MCF 10A (cell line): ENCODE measurements around the gene PLAC9. TPM values are rescaled to one million over a fixed set of nuclear protein-coding genes. Genes with fewer than 3 reads are reported as not detected.

Experiments
- BruUV-seq: library from RNA; stranded (reverse); fragments of 400-500 nt; replicated peaks from 2 replicates; lab custom pipeline; 2021; lab: Mats Ljungman, UMichigan
- CTCF ChIA-PET: fragments of 300-600 bp; sonication (Branson Sonifier 250); formaldehyde crosslinking; extraction: SDS; loops from one replicate; lab custom pipeline; 2021; ENCODE audit warnings: antibody characterized with exemption, inconsistent platforms; lab: Yijun Ruan, JAX
- POLR2A ChIA-PET: fragments of 300-600, 350-650 bp; sonication (Branson Sonifier 250); formaldehyde crosslinking; extraction: SDS; loops from one replicate; lab custom pipeline; 2020; ENCODE audit warnings: antibody characterized with exemption, inconsistent platforms; lab: Yijun Ruan, JAX
- DNase-seq: peaks from one replicate; pipeline ENCODE4 v3.0.0-alpha.2; 2018; ENCODE audit not compliant: unreplicated experiment
- H3K27ac Mint-ChIP-seq: one replicate; pipeline ENCODE4 v1.8.0; 2022; ENCODE audit warnings: mild to moderate bottlenecking, low read depth, mixed read lengths; ENCODE audit not compliant: unreplicated experiment
- H3K27me3 Mint-ChIP-seq: one replicate; pipeline ENCODE4 v1.8.0; 2022; ENCODE audit warnings: mixed read lengths; ENCODE audit not compliant: insufficient read depth, unreplicated experiment
- H3K36me3 Mint-ChIP-seq: one replicate; pipeline ENCODE4 v1.8.0; 2022; ENCODE audit warnings: mild to moderate bottlenecking, moderate library complexity, mixed read lengths; ENCODE audit not compliant: insufficient read depth, unreplicated experiment
- H3K4me1 Mint-ChIP-seq: one replicate; pipeline ENCODE4 v1.8.0; 2022; ENCODE audit warnings: mixed read lengths; ENCODE audit not compliant: insufficient read depth, unreplicated experiment
- H3K4me3 Mint-ChIP-seq: one replicate; pipeline ENCODE4 v1.8.0; 2022; ENCODE audit warnings: mild to moderate bottlenecking, moderate library complexity, mixed read lengths; ENCODE audit not compliant: unreplicated experiment
- H3K9me3 Mint-ChIP-seq: one replicate; pipeline ENCODE4 v1.8.0; 2022; ENCODE audit warnings: mixed read lengths; ENCODE audit not compliant: unreplicated experiment
- intact Hi-C: fragments of 100-400 bp; cut with micrococcal nuclease; formaldehyde crosslinking; loops from 2 replicates; pipeline ENCODE4 v1.14.1; 2022
- total RNA-seq: library from RNA; stranded (reverse); gene quantifications from 2 replicates; pipeline ENCODE4 v1.2.3, GENCODE V29; 2022
- TF ChIP-seq, protein P1 (sequence below): fragments of 200-600 bp; IDR thresholded peaks from one replicate; pipeline ENCODE4 v1.8.0; 2022; ENCODE audit warnings: antibody characterized with exemption, mild to moderate bottlenecking; ENCODE audit not compliant: unreplicated experiment

The PLAC9 gene
- total RNA-seq, 1 experiment from 2014 or later: 0.93 TPM

GRCh38 chr10:80108576-80109239, 23.8 kb upstream of the PLAC9 start:
- no peak for DNase-seq
- no peak overlapping the region for H3K27ac Mint-ChIP-seq
- POLR2A ChIA-PET: no interaction called here
- BruUV-seq: no TSS peak
- H3K4me3 Mint-ChIP-seq: no peak overlapping the region
- TF ChIP-seq, protein P1, sequence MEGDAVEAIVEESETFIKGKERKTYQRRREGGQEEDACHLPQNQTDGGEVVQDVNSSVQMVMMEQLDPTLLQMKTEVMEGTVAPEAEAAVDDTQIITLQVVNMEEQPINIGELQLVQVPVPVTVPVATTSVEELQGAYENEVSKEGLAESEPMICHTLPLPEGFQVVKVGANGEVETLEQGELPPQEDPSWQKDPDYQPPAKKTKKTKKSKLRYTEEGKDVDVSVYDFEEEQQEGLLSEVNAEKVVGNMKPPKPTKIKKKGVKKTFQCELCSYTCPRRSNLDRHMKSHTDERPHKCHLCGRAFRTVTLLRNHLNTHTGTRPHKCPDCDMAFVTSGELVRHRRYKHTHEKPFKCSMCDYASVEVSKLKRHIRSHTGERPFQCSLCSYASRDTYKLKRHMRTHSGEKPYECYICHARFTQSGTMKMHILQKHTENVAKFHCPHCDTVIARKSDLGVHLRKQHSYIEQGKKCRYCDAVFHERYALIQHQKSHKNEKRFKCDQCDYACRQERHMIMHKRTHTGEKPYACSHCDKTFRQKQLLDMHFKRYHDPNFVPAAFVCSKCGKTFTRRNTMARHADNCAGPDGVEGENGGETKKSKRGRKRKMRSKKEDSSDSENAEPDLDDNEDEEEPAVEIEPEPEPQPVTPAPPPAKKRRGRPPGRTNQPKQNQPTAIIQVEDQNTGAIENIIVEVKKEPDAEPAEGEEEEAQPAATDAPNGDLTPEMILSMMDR: no peak
- peaks cover 8% of the 10 kb centered on the region for H3K9me3 Mint-ChIP-seq
- H3K36me3 Mint-ChIP-seq: no peaks in the 10 kb centered on the region
- H3K27me3 Mint-ChIP-seq: no peaks in the 10 kb centered on the region
- intact Hi-C loops: no loop called here
- CTCF ChIA-PET: interaction anchor here (1.2 kb wide), 2 partner anchors 9 to 49 kb away, joined by 3 read pairs; no protein-coding TSS in a partner anchor
- no peaks in the 10 kb centered on the region for H3K4me1 Mint-ChIP-seq

DNA sequence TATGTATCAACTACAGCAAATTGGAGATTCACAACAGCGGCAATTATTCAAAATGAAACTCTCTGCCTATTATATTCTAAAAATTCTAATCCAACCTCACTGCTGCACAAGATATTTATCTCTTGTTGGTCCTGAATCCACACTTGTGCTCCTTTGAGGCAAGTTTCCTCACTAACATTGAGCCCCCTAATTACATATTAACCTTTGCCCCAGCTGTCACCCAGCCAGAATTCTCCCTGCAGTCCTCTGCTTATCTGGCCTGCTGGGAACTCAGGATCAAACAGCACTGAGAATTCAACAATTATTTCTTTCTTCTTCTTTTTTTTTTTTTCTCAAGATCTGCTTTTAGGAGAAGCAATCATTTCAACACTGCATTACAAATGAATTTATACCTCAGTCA, 21.5 kb upstream of the PLAC9 start:
- peaks cover 8% of the 10 kb centered on the region for H3K9me3 Mint-ChIP-seq
- H3K27ac Mint-ChIP-seq: no peak overlapping the region

DNA sequence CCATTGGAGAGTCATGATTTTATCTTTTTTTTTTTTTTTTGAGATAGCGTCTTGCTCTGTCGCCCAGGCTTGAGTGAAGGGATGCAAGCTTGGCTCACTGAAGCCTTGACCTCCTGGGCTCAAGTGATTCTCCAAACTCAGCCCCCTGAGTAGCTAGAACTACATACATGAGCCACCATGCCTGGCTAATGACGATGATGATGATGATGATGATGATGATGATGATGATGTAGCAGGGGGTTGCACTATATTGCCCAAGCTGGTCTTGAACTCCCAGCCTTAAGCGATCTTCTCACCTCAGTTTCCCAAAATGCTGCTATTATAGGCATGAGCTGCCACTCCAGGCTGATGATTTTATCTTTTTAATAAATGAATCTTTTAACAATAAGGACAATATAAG, 13.9 kb upstream of the PLAC9 start:
- BruUV-seq: no TSS peak
- CTCF ChIA-PET: interaction anchor here (0.7 to 1.6 kb wide), 4 partner anchors 10 to 556 kb away, joined by 3 to 4 read pairs (median 3); no protein-coding TSS in a partner anchor
- Mint-ChIP-seq H3K4me1 (no peaks in the 10 kb centered on the region), H3K4me3 (no peak overlapping the region), H3K36me3 (no peaks in the 10 kb centered on the region), H3K27ac (no peak overlapping the region), H3K9me3 (no peaks in the 10 kb centered on the region), H3K27me3 (peaks cover 17% of the 10 kb centered on the region)
- intact Hi-C loops: no loop called here
- no peak for DNase-seq
- TF ChIP-seq, protein P1: no peak
- POLR2A ChIA-PET: interaction anchor here (1.2 kb wide), 1 partner anchor 40 kb away, joined by 3 read pairs; the partner anchor contains the start of gene TMEM254

More for the DNA sequence above, 21.5 kb upstream of the PLAC9 start:
- ChIA-PET POLR2A (no interaction called here), CTCF (no interaction called here)
- H3K27me3 Mint-ChIP-seq: no peaks in the 10 kb centered on the region
- TF ChIP-seq, protein P1: no peak
- no peak for DNase-seq
- intact Hi-C loops: no loop called here
- no peaks in the 10 kb centered on the region for H3K4me1 Mint-ChIP-seq
- no peaks in the 10 kb centered on the region for H3K36me3 Mint-ChIP-seq
- no peak overlapping the region for H3K4me3 Mint-ChIP-seq
- no TSS peak for BruUV-seq

- DNase-seq: no peak
- no TSS peak for BruUV-seq
- intact Hi-C loops: no loop called here
- Mint-ChIP-seq H3K36me3 (no peaks in the 10 kb centered on the region), H3K27me3 (peaks cover 17% of the 10 kb centered on the region), H3K27ac (no peak overlapping the region), H3K4me1 (peaks cover 5% of the 10 kb centered on the region), H3K4me3 (no peak overlapping the region), H3K9me3 (no peaks in the 10 kb centered on the region)
- POLR2A ChIA-PET: interaction anchor here (1.1 kb wide), 1 partner anchor 173 kb away, joined by 3 read pairs; no protein-coding TSS in a partner anchor
- TF ChIP-seq, protein P1: no peak
- CTCF ChIA-PET: interaction anchor here (0.5 to 0.9 kb wide), 3 partner anchors 20 to 207 kb away, joined by 4 to 5 read pairs (median 5); no protein-coding TSS in a partner anchor
These were observed 10.3 kb upstream of the PLAC9 start for GRCh38 chr10:80122110-80122710.
